HG03439 (cell line): ENCODE measurements around the gene CPNE9.

ENCODE experiments used
- ATAC-seq: cut with Tn5 transposase; IDR thresholded peaks from one replicate; pipeline ENCODE4 v1.9.1; 2021; ENCODE audit warnings: mild to moderate bottlenecking, moderate library complexity; ENCODE audit not compliant: unreplicated experiment

CPNE9 gene

DNA sequence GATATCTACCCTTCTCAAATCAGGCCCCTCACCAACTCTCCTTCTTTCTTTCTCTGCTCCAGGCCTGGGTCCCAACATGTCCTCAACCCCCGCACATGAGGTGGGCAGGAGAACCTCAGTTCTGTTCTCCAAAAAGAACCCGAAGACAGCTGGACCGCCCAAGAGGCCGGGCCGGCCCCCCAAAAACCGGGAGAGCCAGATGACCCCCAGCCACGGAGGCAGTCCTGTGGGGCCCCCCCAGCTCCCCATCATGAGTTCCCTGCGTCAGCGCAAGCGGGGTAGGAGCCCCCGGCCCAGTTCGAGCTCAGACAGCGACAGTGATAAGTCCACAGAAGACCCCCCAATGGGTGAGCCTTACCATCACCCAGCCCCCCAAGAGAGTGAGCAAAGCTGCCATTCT is 40.5 kb downstream of the CPNE9 start:
- ATAC-seq, result no peak

DNA sequence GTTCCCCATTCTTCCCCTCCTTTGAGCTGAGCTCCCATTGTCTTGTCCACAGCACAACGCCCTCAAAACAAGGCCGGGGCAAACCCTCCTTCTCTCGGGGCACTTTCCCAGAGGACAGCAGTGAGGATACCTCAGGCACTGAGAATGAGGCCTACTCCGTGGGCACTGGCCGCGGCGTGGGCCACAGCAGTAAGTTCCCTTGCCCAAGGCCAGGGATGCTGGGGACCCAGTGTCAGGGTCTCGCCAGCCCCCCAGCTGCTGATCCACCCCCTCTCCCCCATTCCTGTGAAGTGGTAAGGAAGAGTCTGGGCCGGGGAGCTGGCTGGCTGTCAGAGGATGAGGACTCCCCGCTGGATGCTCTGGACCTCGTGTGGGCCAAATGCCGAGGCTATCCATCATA is 41.9 kb downstream of the CPNE9 start:
- no peak for ATAC-seq

DNA sequence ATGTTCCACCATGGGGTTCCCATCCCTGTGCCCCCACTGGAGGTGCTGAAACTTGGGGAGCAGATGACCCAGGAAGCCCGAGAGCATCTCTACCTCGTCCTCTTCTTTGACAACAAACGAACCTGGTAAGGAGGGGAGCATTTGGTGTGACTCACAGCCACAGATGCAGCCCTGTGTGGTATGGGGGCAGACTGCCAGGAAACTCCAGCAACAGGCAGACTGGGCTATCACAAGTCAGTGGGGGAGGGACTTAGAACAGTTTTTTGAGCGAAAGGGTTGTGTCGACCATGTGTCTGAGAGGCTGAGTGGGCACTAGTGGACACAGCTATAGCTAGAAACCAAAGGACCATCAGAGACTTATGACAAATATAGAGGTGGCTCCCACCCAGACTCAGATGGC is 42.7 kb downstream of the CPNE9 start:
- ATAC-seq, result no peak

DNA sequence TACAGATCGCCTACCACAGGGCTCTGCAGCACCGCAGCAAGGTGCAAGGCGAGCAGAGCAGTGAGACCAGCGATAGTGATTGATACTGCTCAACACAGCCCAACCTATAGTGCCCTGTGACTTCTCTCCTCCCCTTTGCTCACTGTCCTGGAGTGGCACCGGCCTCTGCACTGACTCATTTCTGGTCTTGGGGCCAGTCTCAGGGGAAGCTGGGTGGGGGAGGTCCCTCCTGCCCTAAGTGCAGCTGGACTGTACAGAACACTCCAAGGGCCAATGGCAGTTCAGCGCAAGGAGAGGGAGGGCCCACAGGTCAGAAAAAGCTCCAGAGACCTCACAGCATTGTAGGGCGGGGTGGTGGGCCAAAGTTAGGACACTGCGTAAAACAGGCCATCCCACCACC is 43.6 kb downstream of the CPNE9 start:
- ATAC-seq, result no peak

DNA sequence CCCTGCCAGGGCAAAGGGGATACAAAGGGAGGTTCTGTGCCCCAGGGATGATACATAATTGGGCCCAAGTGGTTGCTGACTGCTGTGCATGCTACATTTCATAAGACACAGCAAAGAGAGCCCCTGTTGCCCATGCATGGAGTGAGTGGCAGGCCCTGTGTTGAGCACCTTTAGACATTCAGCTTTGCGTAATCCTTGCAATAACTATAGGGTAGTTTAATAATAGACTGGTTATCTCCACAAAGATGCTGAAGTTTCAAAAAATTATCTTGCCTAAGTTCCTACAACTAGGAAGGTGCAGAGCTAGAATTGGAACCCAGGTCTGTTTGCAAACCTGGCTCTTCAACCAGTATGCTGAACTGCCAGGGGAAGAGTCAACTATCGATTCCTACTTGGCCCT is 44.4 kb downstream of the CPNE9 start:
- ATAC-seq, result no peak

DNA sequence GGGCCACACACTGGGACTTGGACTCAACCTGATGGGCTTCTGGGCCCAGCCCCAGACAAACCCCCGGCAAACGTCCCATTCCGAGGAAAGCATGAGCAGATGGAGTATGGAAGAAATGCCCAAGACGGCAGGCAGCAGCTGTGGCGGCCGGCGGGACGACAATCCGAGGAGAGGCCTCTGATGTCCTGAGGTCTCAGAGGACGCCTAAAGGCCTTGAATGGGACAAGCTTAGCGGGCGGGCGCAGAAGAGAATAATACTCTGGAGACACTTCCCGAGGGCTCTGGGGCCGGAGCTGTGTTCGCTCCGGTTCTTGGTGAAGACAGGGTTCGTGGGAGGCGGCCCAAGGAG is 45.6 kb downstream of the CPNE9 start:
- ATAC-seq, result no peak

DNA sequence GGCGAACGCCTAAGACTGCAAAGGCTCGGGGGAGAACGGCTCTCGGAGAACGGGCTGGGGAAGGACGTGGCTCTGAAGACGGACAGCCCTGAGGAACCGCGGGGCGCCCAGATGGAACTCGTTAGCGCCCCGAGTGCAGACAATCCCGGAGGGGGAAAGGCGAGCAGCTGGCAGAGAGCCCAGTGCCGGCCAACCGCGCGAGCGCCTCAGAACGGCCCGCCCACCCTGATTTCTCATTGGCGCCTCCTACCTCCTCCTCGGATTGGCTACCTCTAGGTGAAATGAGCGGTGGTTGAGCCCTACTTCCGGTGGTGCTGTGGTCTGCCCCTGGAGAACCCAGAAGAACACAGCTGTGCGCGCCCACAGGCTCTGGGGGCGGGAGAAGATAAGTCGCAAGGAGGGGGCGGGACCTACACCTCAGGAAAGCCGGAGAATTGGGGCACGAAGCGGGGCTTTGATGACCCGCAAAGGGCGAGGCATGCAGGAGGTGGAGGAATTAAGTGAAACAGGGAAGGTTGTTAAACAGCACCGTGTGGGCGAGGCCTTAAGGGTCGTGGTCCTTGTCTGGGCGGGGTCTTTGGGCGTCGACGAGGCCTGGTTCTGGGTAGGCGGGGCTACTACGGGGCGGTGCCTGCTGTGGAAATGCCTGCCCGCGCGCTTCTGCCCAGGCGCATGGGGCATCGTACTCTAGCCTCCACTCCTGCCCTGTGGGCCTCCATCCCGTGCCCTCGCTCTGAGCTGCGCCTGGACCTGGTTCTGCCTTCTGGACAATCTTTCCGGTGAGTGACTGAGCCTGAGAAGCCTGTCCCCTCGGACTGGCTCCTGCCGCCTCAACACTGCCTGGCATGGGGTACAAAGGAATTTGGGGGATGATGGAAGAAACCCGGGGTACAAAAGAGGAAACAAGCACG is 46.3 kb downstream of the CPNE9 start, which contains the start of gene OGG1:
OGG1 (plus strand) TSS at position 308 of the 911 bp plus-strand sequence; CDS start at position 643, 335 bp downstream.
- ATAC-seq, result peak; percentile 91

DNA sequence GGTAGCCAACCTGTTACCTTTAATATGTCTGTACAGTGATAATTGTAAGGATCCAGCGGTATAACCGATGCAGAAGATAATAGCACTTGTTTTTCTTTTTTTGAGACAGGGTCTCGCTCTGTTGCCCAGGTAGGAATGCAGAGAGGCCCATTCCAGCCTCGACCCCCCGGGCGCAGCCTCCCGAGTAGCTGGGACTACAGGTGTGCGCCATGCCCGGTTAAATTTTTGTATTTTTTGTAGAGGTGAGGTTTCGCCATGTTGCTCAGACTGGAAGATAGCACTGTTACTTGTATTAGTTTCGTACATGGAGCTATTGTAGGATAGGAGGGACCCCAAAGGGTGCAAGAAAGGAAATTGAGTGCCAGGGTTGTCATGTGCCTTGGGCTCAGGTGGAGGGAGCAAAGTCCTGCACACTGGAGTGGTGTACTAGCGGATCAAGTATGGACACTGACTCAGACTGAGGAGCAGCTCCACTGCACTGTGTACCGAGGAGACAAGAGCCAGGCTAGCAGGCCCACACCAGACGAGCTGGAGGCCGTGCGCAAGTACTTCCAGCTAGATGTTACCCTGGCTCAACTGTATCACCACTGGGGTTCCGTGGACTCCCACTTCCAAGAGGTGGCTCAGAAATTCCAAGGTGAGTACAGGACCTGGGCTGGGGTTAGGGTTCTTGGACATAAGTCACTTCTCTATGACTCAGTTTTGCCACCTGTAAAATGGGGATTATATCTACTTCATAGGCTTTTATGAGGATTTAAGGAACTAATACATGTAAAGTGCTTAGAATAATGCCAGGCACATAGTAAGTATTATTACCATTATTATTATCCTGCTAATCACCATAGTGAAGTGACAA is 47.2 kb downstream of the CPNE9 start:
- no peak for ATAC-seq

DNA sequence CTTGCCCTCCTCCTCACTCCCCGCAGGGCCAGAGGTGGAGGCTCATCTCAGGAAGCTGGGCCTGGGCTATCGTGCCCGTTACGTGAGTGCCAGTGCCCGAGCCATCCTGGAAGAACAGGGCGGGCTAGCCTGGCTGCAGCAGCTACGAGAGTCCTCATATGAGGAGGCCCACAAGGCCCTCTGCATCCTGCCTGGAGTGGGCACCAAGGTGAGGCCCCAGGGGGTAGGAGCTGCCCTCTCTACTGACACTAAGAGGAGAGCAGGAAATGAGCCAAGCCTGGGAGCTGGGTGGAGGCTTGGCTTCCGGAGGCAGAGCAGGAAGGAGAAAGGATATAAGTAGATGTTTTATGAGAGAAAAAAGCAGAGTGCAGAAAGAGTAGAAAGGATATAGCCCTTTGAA is 51.0 kb downstream of the CPNE9 start:
- no peak for ATAC-seq

DNA sequence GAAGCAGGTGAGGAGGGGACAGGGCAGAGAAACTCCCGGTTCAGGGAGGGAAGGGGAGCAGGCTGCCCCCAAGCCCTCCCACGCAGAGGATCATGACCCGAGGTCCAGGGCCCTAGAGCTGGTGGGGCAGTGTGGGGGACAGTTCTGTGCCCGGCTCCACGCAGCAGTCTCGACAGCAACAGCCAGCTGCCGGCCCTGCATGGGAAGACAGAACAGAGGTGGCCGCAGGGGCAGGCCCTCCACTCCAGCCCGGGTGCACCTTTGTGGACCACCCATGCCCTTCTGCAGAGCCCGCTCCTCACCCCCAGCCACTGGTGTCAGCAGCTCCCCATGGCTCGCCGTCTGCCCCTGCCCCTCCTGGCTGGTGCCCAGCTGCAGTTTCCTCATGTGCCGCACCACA is 53.8 kb downstream of the CPNE9 start:
- no peak for ATAC-seq

DNA sequence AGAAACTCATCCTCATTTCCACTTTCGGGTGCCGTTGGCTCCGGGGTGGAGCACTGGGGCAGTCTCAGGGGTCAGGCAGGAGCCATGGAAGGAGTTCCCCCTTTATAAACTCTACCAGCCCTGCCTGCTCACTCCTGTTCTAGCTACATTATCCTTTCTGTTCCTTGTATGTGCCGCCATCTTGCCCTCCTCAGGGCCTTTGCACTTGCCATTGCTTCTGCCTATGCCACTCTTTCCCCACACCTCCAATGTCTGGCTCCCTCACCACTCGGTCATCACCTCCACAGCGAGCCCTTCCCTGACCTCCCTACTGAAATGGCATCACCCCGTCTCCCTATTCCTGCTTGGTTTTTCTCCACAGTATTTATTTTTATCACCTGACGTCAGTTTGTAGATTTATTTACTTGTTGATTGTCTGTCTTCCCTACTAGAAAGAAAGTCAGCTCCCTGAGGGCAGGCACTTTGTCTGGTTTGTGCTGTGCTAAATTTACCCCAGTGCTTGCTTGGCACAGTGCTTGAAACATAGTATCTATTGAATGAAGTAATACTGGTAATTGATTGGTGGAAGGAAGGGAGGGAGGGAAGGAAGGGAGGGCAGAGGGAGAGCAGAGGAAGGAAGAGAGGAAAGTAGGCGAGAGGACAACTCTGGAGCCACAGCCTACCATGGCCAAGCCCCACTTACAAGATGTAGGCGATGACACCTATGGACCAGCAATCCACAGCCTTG is 57.3 kb downstream of the CPNE9 start:
- ATAC-seq, result no peak

DNA sequence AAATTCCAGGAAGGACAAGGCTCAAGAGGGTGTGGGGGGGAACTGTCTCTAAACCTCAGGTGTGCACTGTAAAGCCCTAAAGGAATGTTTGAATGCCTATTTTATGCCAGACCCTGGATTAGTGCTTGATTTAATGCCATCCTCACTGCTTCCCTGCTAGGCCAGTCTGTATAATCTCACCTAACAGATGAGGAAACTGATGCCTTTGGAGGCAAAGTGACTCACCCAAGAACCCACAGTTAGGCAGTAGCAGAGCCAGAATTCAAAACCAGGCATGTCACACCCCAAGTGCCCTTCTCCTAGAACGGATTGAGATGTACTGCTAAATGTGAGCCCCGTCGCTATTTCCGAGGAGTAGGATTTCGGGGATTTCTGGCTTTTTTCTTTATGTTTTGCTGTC is 58.3 kb downstream of the CPNE9 start:
- ATAC-seq, result no peak

DNA sequence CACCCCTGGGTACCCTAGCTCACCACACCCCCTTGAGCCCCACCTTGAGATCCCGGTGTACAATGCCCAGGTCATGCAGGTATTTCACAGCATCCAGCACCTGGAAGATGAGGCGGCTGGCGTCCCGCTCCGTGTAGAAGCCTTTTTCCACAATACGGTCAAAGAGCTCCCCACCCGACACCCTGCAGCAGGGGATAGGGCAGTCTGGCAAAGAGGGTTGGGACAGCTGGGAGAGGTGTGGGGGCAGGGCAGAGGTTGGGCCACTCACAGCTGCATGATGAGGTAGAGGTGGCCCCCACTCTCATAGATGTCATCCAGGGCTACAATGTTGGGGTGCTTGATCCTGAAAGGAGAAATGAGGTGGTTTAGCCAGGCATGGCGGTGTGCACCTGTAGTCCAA is 59.2 kb downstream of the CPNE9 start:
- ATAC-seq, result no peak

DNA sequence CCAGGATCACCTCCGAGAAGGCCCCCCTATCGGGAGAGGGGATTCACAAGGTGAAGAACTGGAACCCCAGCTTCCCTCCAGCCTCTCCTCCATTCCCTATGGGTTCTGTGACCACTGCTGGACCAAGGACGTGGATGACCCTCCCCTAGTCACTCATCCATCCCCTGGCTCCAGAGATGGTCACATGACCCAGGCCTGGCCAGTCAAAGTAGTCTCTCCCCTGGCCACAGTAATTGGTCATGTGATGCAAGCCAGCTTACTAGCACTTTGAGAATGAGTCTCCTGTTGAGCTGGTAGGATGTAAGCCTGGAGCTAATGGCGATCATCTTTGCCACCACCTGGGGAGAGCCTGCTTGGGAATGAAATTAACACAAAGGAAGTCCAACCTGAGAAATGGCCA is 62.2 kb downstream of the CPNE9 start:
- no peak for ATAC-seq

DNA sequence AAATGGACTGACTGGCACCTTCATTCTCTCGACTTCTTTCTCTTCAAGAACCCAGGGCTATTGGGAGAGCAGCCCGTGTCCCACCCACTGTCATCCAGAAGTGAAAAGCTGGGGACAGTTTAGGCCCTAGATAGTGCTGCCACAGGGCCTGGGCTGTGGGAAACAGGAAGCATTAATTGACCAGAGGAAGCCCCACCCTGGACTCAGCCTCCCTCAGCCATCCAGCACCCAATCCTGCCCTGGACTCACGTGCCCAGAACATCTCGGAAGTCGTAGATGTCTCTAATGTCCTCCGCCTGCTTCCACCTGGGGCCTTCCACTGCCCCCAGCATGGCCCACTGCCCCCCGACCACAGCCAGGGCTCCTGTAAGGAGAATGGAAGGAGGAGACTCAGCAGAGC is 63.8 kb downstream of the CPNE9 start:
- no peak for ATAC-seq

DNA sequence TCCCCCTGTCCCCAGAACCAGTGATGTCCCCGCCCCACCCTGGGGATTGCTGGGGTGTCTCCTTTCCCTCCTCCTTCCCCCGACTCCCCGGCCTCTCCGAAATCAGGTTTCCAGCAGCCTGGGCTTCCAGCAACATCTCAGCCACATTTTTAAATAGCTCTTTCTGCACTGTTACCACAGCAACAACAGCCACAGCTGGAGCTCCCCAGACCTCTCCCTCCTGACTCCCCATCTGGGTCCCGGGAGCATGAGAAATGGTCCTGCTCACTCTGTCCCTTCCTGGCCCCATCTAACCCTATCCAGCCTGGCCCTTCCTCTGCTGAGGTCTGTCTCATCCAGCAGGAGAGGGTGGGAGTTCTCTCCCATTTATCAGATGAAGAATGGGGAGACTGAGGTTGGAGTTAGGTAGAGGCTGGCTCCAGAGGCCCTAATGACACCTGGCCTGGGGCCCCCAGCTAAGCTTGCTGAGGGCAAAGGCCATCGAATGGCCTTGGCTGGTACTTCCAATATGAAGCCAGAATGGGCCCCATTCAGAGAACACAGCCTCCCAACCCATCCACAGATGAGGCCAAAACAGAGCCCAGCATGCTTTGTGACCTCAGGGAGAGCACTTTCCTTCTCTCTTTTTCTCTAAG is 64.6 kb downstream of the CPNE9 start:
- ATAC-seq, result no peak

DNA sequence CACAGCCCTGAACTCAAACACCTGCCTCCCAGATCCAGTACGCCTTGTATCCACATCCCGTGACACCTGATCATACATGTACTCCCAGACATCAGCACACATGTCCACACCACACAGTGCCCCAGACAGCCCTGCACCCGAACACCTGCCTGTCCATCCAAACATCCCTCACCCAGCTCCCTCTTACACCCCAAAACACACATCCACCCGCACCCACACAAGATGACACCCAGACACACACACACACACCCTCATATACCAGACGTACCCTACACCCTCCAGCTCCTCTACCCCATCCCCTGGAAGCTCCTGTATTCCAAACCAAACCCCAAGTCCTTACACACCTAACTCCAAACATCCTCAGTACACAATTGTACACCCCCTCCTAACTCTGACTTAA is 65.4 kb downstream of the CPNE9 start:
- ATAC-seq, result no peak

DNA sequence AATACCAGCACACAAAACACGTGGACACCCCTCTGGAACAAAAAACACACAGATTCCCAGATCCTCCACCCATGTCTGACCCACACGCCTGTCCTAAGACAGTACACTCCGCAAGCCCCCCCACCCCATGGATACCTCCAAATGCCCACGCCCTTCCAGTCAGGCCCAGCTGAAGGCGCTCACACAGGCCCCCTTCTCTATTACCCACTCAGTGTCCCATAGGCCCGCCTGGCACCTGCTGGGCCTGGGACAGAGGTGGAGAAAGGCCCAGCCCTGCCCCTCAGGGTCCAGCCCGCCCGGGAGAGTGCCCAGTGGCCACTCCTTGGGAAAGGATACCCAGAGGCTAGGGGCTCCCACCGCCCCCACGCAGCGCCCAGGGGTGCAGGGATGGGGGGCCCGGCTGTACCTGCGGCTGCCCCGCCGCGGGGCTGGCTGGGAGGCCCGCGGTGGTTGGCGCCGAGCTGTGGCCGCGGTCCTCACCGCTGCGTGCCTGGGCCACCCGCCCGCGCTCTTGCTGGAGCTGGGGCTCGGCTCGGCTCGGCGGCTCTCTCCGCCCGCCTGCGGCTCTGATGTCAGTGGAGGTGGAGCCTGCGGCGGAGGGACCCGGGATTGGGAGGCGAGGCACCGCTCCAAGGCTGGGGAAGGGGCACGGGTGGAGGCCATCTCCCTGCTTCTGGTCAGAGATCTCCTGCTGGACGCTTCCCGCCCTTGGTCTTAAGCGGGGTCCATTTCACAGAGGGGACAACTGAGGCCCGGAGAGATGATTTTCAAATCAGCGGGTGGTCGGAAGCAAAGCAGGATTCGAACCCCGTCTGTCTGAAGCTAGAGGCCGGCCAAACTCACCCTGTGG is 66.0 kb downstream of the CPNE9 start, which contains the start of gene CAMK1:
CAMK1 (minus strand) TSS at position 522 of the 850 bp plus-strand sequence. CDS start 2,198 bp downstream, outside the sequence.
- ATAC-seq, result peak; percentile 74

DNA sequence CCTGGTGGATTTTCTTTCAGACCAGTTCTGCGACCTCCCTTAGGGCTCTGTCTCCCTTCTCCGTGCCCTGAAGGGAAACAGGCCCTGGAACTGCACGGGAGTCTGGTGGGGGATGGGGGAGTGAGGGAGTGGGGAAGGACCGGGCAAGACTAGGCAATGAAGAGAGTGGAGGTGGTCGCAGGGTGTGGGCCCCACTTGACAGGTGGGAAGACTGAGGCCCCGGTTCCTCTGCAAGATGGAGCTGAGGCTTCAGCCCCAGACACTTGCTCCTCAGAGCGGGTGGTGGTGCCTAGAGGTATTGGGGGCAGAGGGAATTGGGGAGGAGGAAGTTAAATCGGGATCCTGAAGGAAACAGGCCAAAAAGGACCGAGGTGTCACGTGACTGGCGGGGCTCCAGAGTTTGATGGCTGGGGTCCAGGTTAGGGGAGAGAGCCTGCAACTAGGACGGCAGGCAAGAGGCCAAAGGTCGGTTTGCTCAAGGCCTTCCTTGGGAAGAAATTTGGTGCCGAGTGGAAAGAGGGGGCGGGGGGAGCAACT is 66.7 kb downstream of the CPNE9 start:
- ATAC-seq, result no peak
